Measurements from ENCODE around the gene GNG11. TPM values are rescaled to one million over a fixed set of nuclear protein-coding genes. Genes with fewer than 3 reads are reported as not detected.

Gene GNG11
- total and polyA plus RNA-seq, 2 experiments from 2014 or later = 1.6 to 6.3 TPM

GRCh38 chr7:93937818-93938217 lies 16.3 kb downstream of the GNG11 start:
- Mint-ChIP-seq H3K27me3 (ENCODE audit: insufficient read depth, low read depth, poor library complexity) (no peaks in the 10 kb centered on the region), H3K36me3 (ENCODE audit: low read depth) (no peaks in the 10 kb centered on the region), H3K4me1 (no peaks in the 10 kb centered on the region; the same call in 2 of the 3 replicates), H3K4me3 (no peak overlapping the region), H3K27ac (no peak overlapping the region), H3K9me3 (no peaks in the 10 kb centered on the region; the same call in 2 of the 3 replicates)
- H3K4me2 ChIP-seq = no peak overlapping the region
- no peaks in the 10 kb centered on the region for H3K36me3 ChIP-seq (ENCODE audit: insufficient read depth)
- no peak overlapping the region for H3K27ac ChIP-seq (ENCODE audit: low read depth)
- ATAC-seq (no peak), DNase-seq (ENCODE audit: low spot score) (no peak)
- no peaks in the 10 kb centered on the region for H3K27me3 ChIP-seq (ENCODE audit: insufficient read depth)
- H3K79me2 ChIP-seq (replicated peaks; ENCODE audit: insufficient read depth) = no peaks in the 10 kb centered on the region
- no peaks in the 10 kb centered on the region; the same call in 1 of the 2 replicates for H3K9me2 ChIP-seq (ENCODE audit: insufficient read depth)
- no peak overlapping the region for H3K4me3 ChIP-seq
- H3F3A ChIP-seq (replicated peaks; ENCODE audit: low read depth) = no peaks in the 10 kb centered on the region
- TF ChIP-seq ZNF114 (CRISPR knock-in tag; IDR thresholded peaks at IDR 0.05) = no peak
- no peak for TF ChIP-seq STAT1 (IDR thresholded peaks at IDR 0.05; ENCODE audit: unreplicated experiment)
- no peak for TF ChIP-seq JUNB (IDR thresholded peaks at IDR 0.05; ENCODE audit: unreplicated experiment)
- no peak for TF ChIP-seq NANOG (IDR thresholded peaks at IDR 0.05; ENCODE audit: borderline replicate concordance)
- no peak for TF ChIP-seq POLR2AphosphoS5 (IDR thresholded peaks at IDR 0.05; ENCODE audit: low read depth)
- no peak for TF ChIP-seq CTCF (conservative IDR thresholded peaks at IDR 0.05; ENCODE audit: low read depth in 2 of 2)
- no peak for TF ChIP-seq EZH2 (IDR thresholded peaks at IDR 0.05; ENCODE audit: low read depth, unreplicated experiment)
- no peak for TF ChIP-seq ZNF331 (CRISPR knock-in tag; IDR thresholded peaks at IDR 0.05; ENCODE audit: low read depth)
- TF ChIP-seq ETS1 (IDR thresholded peaks at IDR 0.05) = no peak
- TF ChIP-seq REST (IDR thresholded peaks at IDR 0.05; ENCODE audit: unreplicated experiment) = no peak
- no peak for TF ChIP-seq CREB1 (CRISPR knock-in tag; IDR thresholded peaks at IDR 0.05; ENCODE audit: low read depth)
- peak overlapping the region; percentile 12; the same call in 1 of the 2 replicates for H2AFZ ChIP-seq
- H4K20me1 ChIP-seq (replicated peaks; ENCODE audit: insufficient read depth) = no peaks in the 10 kb centered on the region
- H3K4me1 ChIP-seq (ENCODE audit: insufficient read depth) = no peaks in the 10 kb centered on the region

Data from GM23338 (cell line).